ENCODE measurements around the gene GNA14. TPM values are rescaled to one million over a fixed set of nuclear protein-coding genes. Genes with fewer than 3 reads are reported as not detected.

The GNA14 gene
- total and polyA plus RNA-seq, 2 donors = 8.8 to 17.6 TPM

GRCh38 chr9:77464661-77465060 is 183.5 kb downstream of the GNA14 start:
- 65% methylated on average over 3 of the region's 3 CpGs for WGBS
- Histone ChIP-seq H3K4me3 (ENCODE audit: low read depth, low read length) (no peak overlapping the region), H3K27ac (ENCODE audit: low read depth) (no peak overlapping the region)

GRCh38 chr9:77463151-77463550 is 185.0 kb downstream of the GNA14 start:
- DNase-seq (ENCODE audit: extremely low spot score) = peak; percentile 58
- WGBS = 34% methylated on average over 3 of the region's 3 CpGs
- no peak overlapping the region for H3K27ac ChIP-seq (ENCODE audit: low read depth)
- no peak overlapping the region for H3K4me3 ChIP-seq (ENCODE audit: low read depth, low read length)
- no peaks in the 10 kb centered on the region for H3K4me1 ChIP-seq (ENCODE audit: insufficient read depth)
- H3K36me3 ChIP-seq (ENCODE audit: insufficient read depth) = no peaks in the 10 kb centered on the region

More at GRCh38 chr9:77464661-77465060, 183.5 kb downstream of the GNA14 start:
- Histone ChIP-seq H3K4me1 (ENCODE audit: insufficient read depth) (no peaks in the 10 kb centered on the region), H3K36me3 (ENCODE audit: insufficient read depth) (no peaks in the 10 kb centered on the region)
- no peak for DNase-seq (ENCODE audit: extremely low spot score)

- Histone ChIP-seq H3K4me3 (ENCODE audit: low read depth, low read length) (no peak overlapping the region), H3K27ac (ENCODE audit: low read depth) (no peak overlapping the region), H3K36me3 (ENCODE audit: insufficient read depth) (no peaks in the 10 kb centered on the region), H3K4me1 (ENCODE audit: insufficient read depth) (no peaks in the 10 kb centered on the region)
- DNase-seq (ENCODE audit: extremely low spot score) = no peak
- WGBS = 88% methylated on average over 10 of the region's 10 CpGs
These were observed 186.1 kb downstream of the GNA14 start for GRCh38 chr9:77462066-77462465.

GRCh38 chr9:77460938-77461337 is 187.2 kb downstream of the GNA14 start:
- H3K4me1 ChIP-seq (ENCODE audit: insufficient read depth) = no peaks in the 10 kb centered on the region
- H3K36me3 ChIP-seq (ENCODE audit: insufficient read depth) = no peaks in the 10 kb centered on the region
- H3K27ac ChIP-seq (ENCODE audit: low read depth) = no peak overlapping the region
- H3K4me3 ChIP-seq (ENCODE audit: low read depth, low read length) = no peak overlapping the region
- 82% methylated on average over 8 of the region's 8 CpGs for WGBS
- no peak for DNase-seq (ENCODE audit: extremely low spot score)

GRCh38 chr9:77457916-77458592 is 190.1 kb downstream of the GNA14 start:
- H3K27ac ChIP-seq (ENCODE audit: low read depth) = no peak overlapping the region
- no peaks in the 10 kb centered on the region for H3K36me3 ChIP-seq (ENCODE audit: insufficient read depth)
- WGBS = 57% methylated on average over 15 of the region's 15 CpGs
- DNase-seq (ENCODE audit: extremely low spot score) = no peak
- H3K4me3 ChIP-seq (ENCODE audit: low read depth, low read length) = no peak overlapping the region
- H3K4me1 ChIP-seq (ENCODE audit: insufficient read depth) = no peaks in the 10 kb centered on the region

- peak; percentile 53 for DNase-seq (ENCODE audit: extremely low spot score)
- H3K4me3 ChIP-seq (ENCODE audit: low read depth, low read length) = no peak overlapping the region
- WGBS = 23% methylated on average over 10 of the region's 10 CpGs
- H3K27ac ChIP-seq (ENCODE audit: low read depth) = no peak overlapping the region
- H3K36me3 ChIP-seq (ENCODE audit: insufficient read depth) = no peaks in the 10 kb centered on the region
- no peaks in the 10 kb centered on the region for H3K4me1 ChIP-seq (ENCODE audit: insufficient read depth)
These were observed 191.2 kb downstream of the GNA14 start for GRCh38 chr9:77456829-77457437.

- DNase-seq (ENCODE audit: extremely low spot score) = no peak
- H3K4me3 ChIP-seq (ENCODE audit: low read depth, low read length) = no peak overlapping the region
- no peak overlapping the region for H3K27ac ChIP-seq (ENCODE audit: low read depth)
- H3K36me3 ChIP-seq (ENCODE audit: insufficient read depth) = no peaks in the 10 kb centered on the region
- H3K4me1 ChIP-seq (ENCODE audit: insufficient read depth) = no peaks in the 10 kb centered on the region
- WGBS = 80% methylated on average over 8 of the region's 8 CpGs
These were observed 192.7 kb downstream of the GNA14 start for GRCh38 chr9:77455312-77455927.

- WGBS = 88% methylated on average over 3 of the region's 3 CpGs
These were observed 193.5 kb downstream of the GNA14 start for GRCh38 chr9:77454663-77455062.

GRCh38 chr9:77453825-77454647 is 194.1 kb downstream of the GNA14 start:
- Histone ChIP-seq H3K4me3 (ENCODE audit: low read depth, low read length) (no peak overlapping the region), H3K36me3 (ENCODE audit: insufficient read depth) (no peaks in the 10 kb centered on the region), H3K27ac (ENCODE audit: low read depth) (no peak overlapping the region), H3K4me1 (ENCODE audit: insufficient read depth) (no peaks in the 10 kb centered on the region)
- 60% methylated on average over 14 of the region's 14 CpGs for WGBS
- no peak for DNase-seq (ENCODE audit: extremely low spot score)

More at GRCh38 chr9:77454663-77455062, 193.5 kb downstream of the GNA14 start:
- no peak for DNase-seq (ENCODE audit: extremely low spot score)
- no peak overlapping the region for H3K27ac ChIP-seq (ENCODE audit: low read depth)
- H3K4me1 ChIP-seq (ENCODE audit: insufficient read depth) = no peaks in the 10 kb centered on the region
- no peak overlapping the region for H3K4me3 ChIP-seq (ENCODE audit: low read depth, low read length)
- no peaks in the 10 kb centered on the region for H3K36me3 ChIP-seq (ENCODE audit: insufficient read depth)

GRCh38 chr9:77451507-77451906 is 196.6 kb downstream of the GNA14 start:
- H3K36me3 ChIP-seq (ENCODE audit: insufficient read depth) = no peaks in the 10 kb centered on the region
- H3K4me3 ChIP-seq (ENCODE audit: low read depth, low read length) = no peak overlapping the region
- H3K27ac ChIP-seq (ENCODE audit: low read depth) = no peak overlapping the region
- no peaks in the 10 kb centered on the region for H3K4me1 ChIP-seq (ENCODE audit: insufficient read depth)
- no peak for DNase-seq (ENCODE audit: extremely low spot score)
- 91% methylated on average over 4 of the region's 4 CpGs for WGBS

GRCh38 chr9:77450085-77450475 is 198.0 kb downstream of the GNA14 start:
- Histone ChIP-seq H3K36me3 (ENCODE audit: insufficient read depth) (no peaks in the 10 kb centered on the region), H3K27ac (ENCODE audit: low read depth) (no peak overlapping the region), H3K4me3 (ENCODE audit: low read depth, low read length) (no peak overlapping the region), H3K4me1 (ENCODE audit: insufficient read depth) (no peaks in the 10 kb centered on the region)
- 99% methylated on average over 4 of the region's 4 CpGs for WGBS
- no peak for DNase-seq (ENCODE audit: extremely low spot score)

GRCh38 chr9:77449240-77450084 is 198.7 kb downstream of the GNA14 start:
- H3K4me1 ChIP-seq (ENCODE audit: insufficient read depth) = no peaks in the 10 kb centered on the region
- DNase-seq (ENCODE audit: extremely low spot score) = peak; percentile 58
- 78% methylated on average over 12 of the region's 12 CpGs for WGBS
- H3K36me3 ChIP-seq (ENCODE audit: insufficient read depth) = no peaks in the 10 kb centered on the region
- no peak overlapping the region for H3K27ac ChIP-seq (ENCODE audit: low read depth)
- no peak overlapping the region for H3K4me3 ChIP-seq (ENCODE audit: low read depth, low read length)

- Histone ChIP-seq H3K4me3 (ENCODE audit: low read depth, low read length) (no peak overlapping the region), H3K36me3 (ENCODE audit: insufficient read depth) (no peaks in the 10 kb centered on the region), H3K4me1 (ENCODE audit: insufficient read depth) (no peaks in the 10 kb centered on the region), H3K27ac (ENCODE audit: low read depth) (no peak overlapping the region)
- WGBS = 98% methylated on average over 1 of the region's 1 CpG
- DNase-seq (ENCODE audit: extremely low spot score) = no peak
These were observed 200.5 kb downstream of the GNA14 start for GRCh38 chr9:77447646-77448045.

Data from urinary bladder (tissue), 4 donors.